Left renal pelvis (tissue), 4 donors: ENCODE measurements around the gene TRIP11. TPM values are rescaled to one million over a fixed set of nuclear protein-coding genes. Genes with fewer than 3 reads are reported as not detected.

ENCODE experiments used
- DNase-seq, 4 donors: peaks; one replicate each; pipeline ENCODE4 v3.0.0-alpha.2; 2013; ENCODE audit warnings: low read depth in 4 of 4, low spot score in 3 of 4
- polyA plus RNA-seq, 4 donors: library from polyadenylated mRNA; unstranded; fragments of 120-200 nt; gene quantifications; one replicate each; pipeline ENCODE4 v1.2.1, GENCODE V29; 2013; ENCODE audit not compliant: insufficient read length in 4 of 4

TRIP11 gene
- polyA plus RNA-seq, 4 donors = 33.7 to 46.1 (median 37.3) TPM

- no peak for DNase-seq
These were observed 27.6 kb downstream of the TRIP11 start for GRCh38 chr14:92012121-92012748.

- no peak for DNase-seq
These were observed 29.2 kb downstream of the TRIP11 start for GRCh38 chr14:92010644-92011043.

DNA sequence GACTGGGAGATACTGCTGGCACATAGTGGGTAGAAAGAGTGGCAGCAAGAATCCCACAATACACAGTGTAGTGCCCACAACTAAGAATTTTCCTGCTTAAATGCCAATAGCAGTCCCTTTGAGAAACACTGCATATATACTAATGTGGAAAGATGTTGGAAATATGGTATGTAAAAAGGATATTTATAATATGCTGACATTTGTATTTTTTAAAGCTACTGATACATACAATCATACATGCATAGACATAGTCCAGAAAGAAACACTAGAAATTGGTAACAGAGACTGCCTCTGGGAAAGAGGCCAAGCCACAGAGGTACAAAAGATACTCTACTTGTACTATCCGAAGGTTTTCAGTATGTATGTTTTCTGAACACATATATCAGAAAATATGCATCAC lies 30.3 kb downstream of the TRIP11 start:
- no peak for DNase-seq

GRCh38 chr14:92005019-92005418 lies 34.8 kb downstream of the TRIP11 start:
- no peak for DNase-seq

DNA sequence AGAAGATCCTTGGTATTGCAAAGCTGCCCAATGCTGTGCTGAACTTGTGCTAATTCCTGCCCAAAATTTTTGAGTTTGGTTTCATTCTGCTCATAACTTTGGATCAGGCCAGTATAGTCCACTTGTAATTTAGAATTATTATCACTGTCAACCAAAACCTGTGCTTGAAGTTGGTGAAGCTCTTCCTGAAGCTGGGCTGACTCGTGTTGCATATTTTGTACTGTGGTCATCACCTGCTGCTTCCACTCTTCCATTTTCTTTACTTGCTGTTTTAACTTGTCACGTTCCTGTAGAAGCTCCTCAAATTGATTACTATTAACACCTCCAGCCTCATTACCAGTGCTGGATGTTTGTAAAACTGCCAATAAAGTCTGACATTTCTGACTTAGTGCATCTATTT lies 35.8 kb downstream of the TRIP11 start:
- no peak for DNase-seq

- DNase-seq = no peak
These were observed 40.9 kb downstream of the TRIP11 start for GRCh38 chr14:91998667-91999570.

- no peak for DNase-seq
These were observed 42.4 kb downstream of the TRIP11 start for GRCh38 chr14:91997492-91997891.

DNA sequence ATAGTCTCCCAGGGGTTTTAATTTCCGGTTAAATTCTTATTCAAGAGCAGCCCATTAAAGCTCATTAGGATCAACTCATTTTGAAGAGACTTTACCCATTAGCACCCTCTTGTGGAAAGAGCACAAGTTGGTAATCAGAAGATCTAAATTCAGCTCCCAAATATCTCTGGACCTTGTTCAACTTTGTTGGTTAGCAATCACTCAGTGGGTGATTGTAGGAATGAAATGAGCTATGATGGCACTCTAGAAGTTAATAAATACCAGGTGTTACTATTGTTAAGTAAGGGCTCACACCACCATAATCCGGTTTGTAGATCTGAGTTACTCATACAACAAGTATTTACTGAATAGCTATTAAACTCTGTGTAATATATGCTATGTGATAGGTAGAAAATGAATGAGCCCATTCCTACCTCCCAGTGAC lies 42.9 kb downstream of the TRIP11 start:
- DNase-seq = peak; percentile 21 to 46 (median 32)

GRCh38 chr14:91987192-91987591 lies 52.7 kb downstream of the TRIP11 start:
- no peak for DNase-seq

GRCh38 chr14:91985521-91986255 lies 54.2 kb downstream of the TRIP11 start:
- no peak for DNase-seq

- no peak for DNase-seq
These were observed 54.9 kb downstream of the TRIP11 start for GRCh38 chr14:91985008-91985407.

- DNase-seq = no peak
These were observed 56.3 kb downstream of the TRIP11 start for GRCh38 chr14:91983588-91983987.

DNA sequence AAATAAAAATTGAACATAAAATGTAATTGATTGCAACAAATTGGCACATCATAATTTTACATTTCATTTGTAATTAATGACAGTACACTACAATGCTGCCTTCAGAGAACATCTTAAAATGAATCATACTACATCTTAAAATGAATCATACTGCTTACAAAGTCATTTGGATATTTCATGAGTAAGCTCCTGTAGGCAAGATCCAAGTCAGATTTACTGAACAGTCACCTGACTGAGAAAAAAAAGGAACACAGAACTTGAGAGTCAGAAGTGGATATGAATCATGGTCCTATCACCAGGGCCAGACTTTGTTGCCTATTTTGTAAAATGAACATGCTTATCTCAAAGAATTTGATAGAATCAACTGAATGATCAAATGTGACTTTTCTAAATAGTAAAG lies 59.7 kb downstream of the TRIP11 start:
- DNase-seq = no peak

DNA sequence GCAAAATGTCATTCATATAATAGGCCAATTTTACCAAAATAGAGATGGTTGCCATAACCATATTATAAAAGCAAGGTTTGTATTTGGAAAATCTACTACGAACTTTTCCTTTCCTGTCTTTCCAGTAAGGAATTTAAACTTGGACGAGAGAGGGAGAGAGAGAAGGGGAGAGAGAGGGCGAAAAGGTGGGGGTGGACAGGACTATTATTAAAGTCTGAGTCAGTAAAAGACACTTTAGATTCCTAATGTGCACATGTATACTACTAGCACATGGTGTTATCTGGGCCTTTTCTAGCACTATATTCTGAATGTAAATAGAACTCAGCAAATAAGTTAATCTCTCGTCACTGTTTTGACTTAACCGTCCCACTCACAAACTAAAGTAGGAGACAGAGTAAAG lies 62.0 kb downstream of the TRIP11 start:
- DNase-seq = no peak

DNA sequence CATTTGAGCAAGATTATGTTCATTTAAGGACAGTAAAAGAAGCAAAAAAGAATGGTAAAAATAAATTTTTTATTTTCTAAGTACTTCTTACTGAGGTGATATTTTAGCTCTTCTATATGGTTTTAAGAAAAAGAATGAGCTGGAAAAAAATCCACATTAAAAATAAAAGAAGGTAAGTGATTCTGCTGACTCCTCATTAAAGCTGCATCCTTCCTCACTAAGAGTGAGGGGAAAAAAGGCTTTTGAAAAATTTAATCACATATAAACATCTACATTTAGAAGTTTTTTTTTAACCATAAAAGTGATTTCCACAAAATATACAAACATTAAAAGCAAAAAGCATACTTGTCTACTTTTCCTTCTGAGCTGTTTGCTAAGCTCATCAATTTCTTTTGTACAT lies 64.1 kb downstream of the TRIP11 start:
- DNase-seq = no peak

- DNase-seq = no peak
These were observed 68.6 kb downstream of the TRIP11 start for GRCh38 chr14:91971188-91971778.

DNA sequence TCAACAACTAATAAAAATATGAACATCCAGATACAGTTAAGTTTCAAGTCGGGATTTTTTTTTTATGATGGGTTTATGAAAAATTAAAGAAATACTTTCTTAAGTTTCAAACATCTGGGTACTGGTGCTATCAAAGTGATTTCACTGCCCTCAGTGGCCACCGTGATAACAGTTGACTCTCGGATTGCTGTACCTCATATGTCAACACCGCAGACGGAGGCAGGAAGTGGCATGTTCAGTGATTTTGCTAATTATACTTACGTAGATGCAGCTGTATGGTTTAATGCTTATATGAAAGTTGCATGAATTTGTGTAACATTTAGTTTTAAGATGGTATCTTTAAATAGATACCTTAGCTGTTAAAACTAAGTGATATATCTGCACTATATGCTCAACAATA lies 71.6 kb downstream of the TRIP11 start:
- no peak for DNase-seq

DNA sequence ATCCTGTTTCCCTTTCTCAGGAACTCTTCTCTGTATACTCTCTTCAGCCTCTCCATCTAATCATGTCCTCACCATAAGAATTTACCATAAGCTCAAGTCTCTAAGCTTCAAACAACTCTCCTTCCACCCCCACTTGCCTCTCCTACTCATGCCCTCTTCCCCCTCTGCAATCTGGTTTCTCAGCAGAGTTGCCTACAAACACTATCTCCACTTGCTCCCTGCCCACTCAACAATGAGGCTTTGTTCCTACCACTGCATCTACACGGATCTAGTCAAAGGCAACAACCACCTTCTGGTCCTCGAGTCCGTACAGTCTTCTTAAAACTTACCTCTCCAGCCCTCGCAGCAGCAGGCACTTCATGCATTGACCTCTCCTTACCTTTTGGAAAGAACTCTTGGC lies 75.1 kb downstream of the TRIP11 start:
- no peak for DNase-seq

GRCh38 chr14:91964011-91964410 lies 75.8 kb downstream of the TRIP11 start:
- DNase-seq = no peak

DNA sequence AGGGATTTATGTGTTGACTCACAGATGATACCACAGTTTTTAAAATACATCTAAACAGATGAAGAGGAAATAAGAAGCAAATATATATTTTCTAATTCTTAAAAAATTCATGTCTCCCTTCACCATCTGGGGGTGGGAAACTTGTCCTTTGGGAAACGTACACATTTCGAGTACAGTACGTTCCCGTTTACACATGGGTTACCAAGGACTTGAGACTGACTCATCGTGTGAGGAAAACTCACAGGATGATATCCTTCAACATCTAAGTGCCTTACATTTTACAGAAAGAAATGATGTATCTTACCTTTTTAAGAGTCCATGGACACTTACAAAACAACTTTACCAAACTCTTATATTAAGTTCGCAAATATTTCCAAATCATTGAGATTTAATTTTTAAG lies 76.4 kb downstream of the TRIP11 start:
- DNase-seq = no peak
